Stimulated activated naive CD8-positive, alpha-beta T cell treated with anti-CD3 and anti-CD28 coated beads, Interleukin-15, Interleukin-2, amounts not matched to agents 100 ng/mL and 50 ng/mL, for 24 hours (primary cell): ENCODE measurements around the gene SCAMP5.

ENCODE experiments used
- H3K27ac Mint-ChIP-seq: one replicate; pipeline ENCODE4 v1.8.0; 2021; ENCODE audit warnings: mild to moderate bottlenecking, mixed read lengths
- H3K27me3 Mint-ChIP-seq: one replicate; pipeline ENCODE4 v1.8.0; 2021; ENCODE audit warnings: mixed read lengths
- H3K36me3 Mint-ChIP-seq: one replicate; pipeline ENCODE4 v1.8.0; 2021; ENCODE audit warnings: low read depth, mixed read lengths
- H3K4me1 Mint-ChIP-seq: one replicate; pipeline ENCODE4 v1.8.0; 2021; ENCODE audit warnings: low read depth, mixed read lengths
- H3K4me3 Mint-ChIP-seq: one replicate; pipeline ENCODE4 v1.8.0; 2021; ENCODE audit warnings: mild to moderate bottlenecking, mixed read lengths
- H3K9me3 Mint-ChIP-seq: one replicate; pipeline ENCODE4 v1.8.0; 2021; ENCODE audit warnings: mixed read lengths

The SCAMP5 gene

GRCh38 chr15:74992619-74993018 lies 2.7 kb upstream of the SCAMP5 start:
- H3K27ac Mint-ChIP-seq = no peak overlapping the region
- H3K36me3 Mint-ChIP-seq = no peaks in the 10 kb centered on the region
- H3K9me3 Mint-ChIP-seq = no peaks in the 10 kb centered on the region
- peaks cover 37% of the 10 kb centered on the region for H3K27me3 Mint-ChIP-seq
- H3K4me3 Mint-ChIP-seq = no peak overlapping the region
- H3K4me1 Mint-ChIP-seq = peaks cover 19% of the 10 kb centered on the region

- Mint-ChIP-seq H3K27me3 (peaks cover 44% of the 10 kb centered on the region), H3K4me1 (peaks cover 19% of the 10 kb centered on the region), H3K27ac (no peak overlapping the region), H3K36me3 (no peaks in the 10 kb centered on the region), H3K9me3 (no peaks in the 10 kb centered on the region), H3K4me3 (no peak overlapping the region)
Observed at GRCh38 chr15:74994236-74994635, 1.1 kb upstream of the SCAMP5 start.

- Mint-ChIP-seq H3K4me3 (peak overlapping the region; percentile 83), H3K27me3 (peaks cover 44% of the 10 kb centered on the region), H3K27ac (no peak overlapping the region), H3K4me1 (peaks cover 20% of the 10 kb centered on the region), H3K36me3 (no peaks in the 10 kb centered on the region), H3K9me3 (no peaks in the 10 kb centered on the region)
Observed at GRCh38 chr15:74994685-74995084, 678 bp upstream of the SCAMP5 start.

GRCh38 chr15:74995779-74996765 lies 709 bp downstream of the SCAMP5 start:
- Mint-ChIP-seq H3K4me1 (peaks cover 18% of the 10 kb centered on the region), H3K9me3 (no peaks in the 10 kb centered on the region), H3K27me3 (peaks cover 40% of the 10 kb centered on the region), H3K27ac (peak overlapping the region; percentile 5), H3K4me3 (peak overlapping the region; percentile 83), H3K36me3 (no peaks in the 10 kb centered on the region)

- Mint-ChIP-seq H3K4me3 (no peak overlapping the region), H3K27ac (no peak overlapping the region), H3K27me3 (peaks cover 34% of the 10 kb centered on the region), H3K9me3 (no peaks in the 10 kb centered on the region), H3K36me3 (peaks cover 1% of the 10 kb centered on the region), H3K4me1 (peaks cover 18% of the 10 kb centered on the region)
Observed at GRCh38 chr15:74997141-74997540, 1.8 kb downstream of the SCAMP5 start.

- Mint-ChIP-seq H3K27ac (no peak overlapping the region), H3K4me3 (no peak overlapping the region), H3K4me1 (peaks cover 18% of the 10 kb centered on the region), H3K36me3 (peaks cover 5% of the 10 kb centered on the region), H3K27me3 (peaks cover 34% of the 10 kb centered on the region), H3K9me3 (no peaks in the 10 kb centered on the region)
Observed at GRCh38 chr15:74997543-74997942, 2.2 kb downstream of the SCAMP5 start.

GRCh38 chr15:75001310-75001709 lies 5.9 kb downstream of the SCAMP5 start:
- H3K27me3 Mint-ChIP-seq = peaks cover 20% of the 10 kb centered on the region
- no peak overlapping the region for H3K27ac Mint-ChIP-seq
- no peaks in the 10 kb centered on the region for H3K9me3 Mint-ChIP-seq
- H3K4me3 Mint-ChIP-seq = no peak overlapping the region
- H3K36me3 Mint-ChIP-seq = peaks cover 6% of the 10 kb centered on the region
- H3K4me1 Mint-ChIP-seq = peaks cover 7% of the 10 kb centered on the region

GRCh38 chr15:75002398-75002797 lies 7.0 kb downstream of the SCAMP5 start:
- Mint-ChIP-seq H3K4me1 (peaks cover 3% of the 10 kb centered on the region), H3K27me3 (peaks cover 9% of the 10 kb centered on the region), H3K9me3 (no peaks in the 10 kb centered on the region), H3K36me3 (peaks cover 6% of the 10 kb centered on the region), H3K27ac (no peak overlapping the region), H3K4me3 (no peak overlapping the region)

GRCh38 chr15:75007216-75007615 lies 11.9 kb downstream of the SCAMP5 start:
- Mint-ChIP-seq H3K4me3 (no peak overlapping the region), H3K36me3 (peaks cover 4% of the 10 kb centered on the region), H3K4me1 (peaks cover 18% of the 10 kb centered on the region), H3K9me3 (no peaks in the 10 kb centered on the region), H3K27me3 (peaks cover 4% of the 10 kb centered on the region), H3K27ac (no peak overlapping the region)

- no peaks in the 10 kb centered on the region for H3K36me3 Mint-ChIP-seq
- H3K4me3 Mint-ChIP-seq = no peak overlapping the region
- no peak overlapping the region for H3K27ac Mint-ChIP-seq
- H3K9me3 Mint-ChIP-seq = no peaks in the 10 kb centered on the region
- peaks cover 18% of the 10 kb centered on the region for H3K4me1 Mint-ChIP-seq
- peaks cover 4% of the 10 kb centered on the region for H3K27me3 Mint-ChIP-seq
Observed at GRCh38 chr15:75008221-75008625, 12.9 kb downstream of the SCAMP5 start.

- H3K4me3 Mint-ChIP-seq = no peak overlapping the region
- H3K9me3 Mint-ChIP-seq = no peaks in the 10 kb centered on the region
- peaks cover 4% of the 10 kb centered on the region for H3K27me3 Mint-ChIP-seq
- H3K36me3 Mint-ChIP-seq = no peaks in the 10 kb centered on the region
- no peak overlapping the region for H3K27ac Mint-ChIP-seq
- peaks cover 18% of the 10 kb centered on the region for H3K4me1 Mint-ChIP-seq
Observed at GRCh38 chr15:75008629-75009326, 13.4 kb downstream of the SCAMP5 start.

GRCh38 chr15:75016431-75016830 lies 21.1 kb downstream of the SCAMP5 start:
- Mint-ChIP-seq H3K36me3 (no peaks in the 10 kb centered on the region), H3K27ac (peak overlapping the region; percentile 9), H3K4me3 (no peak overlapping the region), H3K27me3 (no peaks in the 10 kb centered on the region), H3K4me1 (no peaks in the 10 kb centered on the region), H3K9me3 (no peaks in the 10 kb centered on the region)

GRCh38 chr15:75019916-75020315 lies 24.6 kb downstream of the SCAMP5 start:
- Mint-ChIP-seq H3K27ac (no peak overlapping the region), H3K4me3 (no peak overlapping the region), H3K36me3 (peaks cover 4% of the 10 kb centered on the region), H3K27me3 (no peaks in the 10 kb centered on the region), H3K9me3 (no peaks in the 10 kb centered on the region), H3K4me1 (peaks cover 11% of the 10 kb centered on the region)

- Mint-ChIP-seq H3K4me3 (no peak overlapping the region), H3K9me3 (no peaks in the 10 kb centered on the region), H3K27me3 (no peaks in the 10 kb centered on the region), H3K27ac (no peak overlapping the region), H3K36me3 (peaks cover 4% of the 10 kb centered on the region), H3K4me1 (peaks cover 17% of the 10 kb centered on the region)
Observed at GRCh38 chr15:75021341-75021740, 26.0 kb downstream of the SCAMP5 start.

- Mint-ChIP-seq H3K4me1 (peaks cover 23% of the 10 kb centered on the region), H3K36me3 (peaks cover 7% of the 10 kb centered on the region), H3K27ac (peak overlapping the region; percentile 52), H3K9me3 (no peaks in the 10 kb centered on the region), H3K27me3 (no peaks in the 10 kb centered on the region), H3K4me3 (peak overlapping the region; percentile 91)
Observed at GRCh38 chr15:75022783-75023180, 27.4 kb downstream of the SCAMP5 start.
